ENCODE measurements around the gene GFER. TPM values are rescaled to one million over a fixed set of nuclear protein-coding genes. Genes with fewer than 3 reads are reported as not detected.

The GFER gene
- total RNA-seq, 1 donor from 2014 or later, result 19.7 TPM

- Mint-ChIP-seq H3K27me3 (ENCODE audit: low read depth) (no peaks in the 10 kb centered on the region), H3K27ac (ENCODE audit: unreplicated experiment) (no peak overlapping the region), H3K9me3 (ENCODE audit: low read depth) (no peaks in the 10 kb centered on the region), H3K36me3 (ENCODE audit: low read depth) (no peaks in the 10 kb centered on the region), H3K4me3 (ENCODE audit: unreplicated experiment) (peak overlapping the region; percentile 31), H3K4me1 (ENCODE audit: low read depth) (peaks cover 20% of the 10 kb centered on the region)
- no peak for TF ChIP-seq CTCF (IDR thresholded peaks at IDR 0.05)
- DNase-seq (ENCODE audit: low spot score), result no peak
These were observed 39.3 kb upstream of the GFER start for GRCh38 chr16:1944612-1945199.

- DNase-seq (ENCODE audit: low spot score), result no peak
- Mint-ChIP-seq H3K4me3 (ENCODE audit: unreplicated experiment) (no peak overlapping the region), H3K4me1 (ENCODE audit: low read depth) (peaks cover 20% of the 10 kb centered on the region), H3K27me3 (ENCODE audit: low read depth) (no peaks in the 10 kb centered on the region), H3K9me3 (ENCODE audit: low read depth) (no peaks in the 10 kb centered on the region), H3K36me3 (ENCODE audit: low read depth) (no peaks in the 10 kb centered on the region), H3K27ac (ENCODE audit: unreplicated experiment) (no peak overlapping the region)
- TF ChIP-seq CTCF (IDR thresholded peaks at IDR 0.05), result no peak
These were observed 38.2 kb upstream of the GFER start for GRCh38 chr16:1945559-1946391.

GRCh38 chr16:1946495-1947368, 37.3 kb upstream of the GFER start:
- no peaks in the 10 kb centered on the region for H3K36me3 Mint-ChIP-seq (ENCODE audit: low read depth)

DNA sequence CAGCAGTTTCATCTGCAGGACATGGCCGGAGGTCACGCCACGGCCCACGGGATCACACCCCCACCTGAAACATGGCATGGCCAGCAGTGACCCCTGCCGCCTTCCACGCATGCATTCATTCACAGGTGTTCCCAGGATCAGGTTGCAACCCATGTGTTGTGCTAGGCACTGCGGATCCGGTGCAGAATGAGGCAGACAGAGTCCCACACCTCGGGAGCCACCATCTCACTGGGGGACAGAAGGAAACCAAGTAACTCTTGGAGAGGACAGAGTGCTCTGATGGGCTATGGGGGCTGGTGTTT, 36.7 kb upstream of the GFER start:
- TF ChIP-seq CTCF (IDR thresholded peaks at IDR 0.05), result no peak
- H3K4me3 Mint-ChIP-seq (ENCODE audit: unreplicated experiment), result no peak overlapping the region
- DNase-seq (ENCODE audit: low spot score), result peak; percentile 79
- no peak overlapping the region for H3K27ac Mint-ChIP-seq (ENCODE audit: unreplicated experiment)
- H3K36me3 Mint-ChIP-seq (ENCODE audit: low read depth), result no peaks in the 10 kb centered on the region
- no peaks in the 10 kb centered on the region for H3K27me3 Mint-ChIP-seq (ENCODE audit: low read depth)
- no peaks in the 10 kb centered on the region for H3K9me3 Mint-ChIP-seq (ENCODE audit: low read depth)
- peaks cover 8% of the 10 kb centered on the region for H3K4me1 Mint-ChIP-seq (ENCODE audit: low read depth)

More at GRCh38 chr16:1946495-1947368, 37.3 kb upstream of the GFER start:
- H3K9me3 Mint-ChIP-seq (ENCODE audit: low read depth), result no peaks in the 10 kb centered on the region
- H3K4me3 Mint-ChIP-seq (ENCODE audit: unreplicated experiment), result no peak overlapping the region
- H3K27ac Mint-ChIP-seq (ENCODE audit: unreplicated experiment), result no peak overlapping the region
- peak; percentile 90 for DNase-seq (ENCODE audit: low spot score)
- no peak for TF ChIP-seq CTCF (IDR thresholded peaks at IDR 0.05)
- peaks cover 14% of the 10 kb centered on the region for H3K4me1 Mint-ChIP-seq (ENCODE audit: low read depth)
- H3K27me3 Mint-ChIP-seq (ENCODE audit: low read depth), result no peaks in the 10 kb centered on the region

DNA sequence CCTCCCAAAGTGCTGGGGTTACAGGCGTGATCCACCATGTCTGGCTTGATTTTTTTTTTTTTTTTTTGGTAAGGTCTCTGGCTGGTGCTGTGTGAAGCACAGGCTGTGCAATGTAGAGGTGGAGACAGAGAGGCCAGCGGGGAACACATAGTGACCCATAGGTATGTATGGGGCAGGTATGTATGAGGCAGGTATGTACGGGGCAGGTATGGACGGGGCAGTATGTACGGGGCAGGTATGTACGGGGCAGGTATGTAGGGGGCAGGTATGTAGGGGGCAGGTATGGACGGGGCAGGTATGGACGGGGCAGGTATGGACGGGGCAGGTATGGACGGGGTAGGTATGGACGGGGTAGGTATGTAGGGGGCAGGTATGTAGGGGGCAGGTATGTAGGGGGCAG, 34.5 kb upstream of the GFER start:
- no peaks in the 10 kb centered on the region for H3K4me1 Mint-ChIP-seq (ENCODE audit: low read depth)
- no peaks in the 10 kb centered on the region for H3K9me3 Mint-ChIP-seq (ENCODE audit: low read depth)
- TF ChIP-seq CTCF (IDR thresholded peaks at IDR 0.05), result no peak
- H3K36me3 Mint-ChIP-seq (ENCODE audit: low read depth), result no peaks in the 10 kb centered on the region
- no peak for DNase-seq (ENCODE audit: low spot score)
- no peak overlapping the region for H3K27ac Mint-ChIP-seq (ENCODE audit: unreplicated experiment)
- no peaks in the 10 kb centered on the region for H3K27me3 Mint-ChIP-seq (ENCODE audit: low read depth)
- no peak overlapping the region for H3K4me3 Mint-ChIP-seq (ENCODE audit: unreplicated experiment)
